Measurements from ENCODE around the gene LAMB3. TPM values are rescaled to one million over a fixed set of nuclear protein-coding genes. Genes with fewer than 3 reads are reported as not detected.
"Not testable (repeated sequence)": the region's sequence is repeated elsewhere in the genome, so short reads cannot be mapped to it uniquely, and the experiment has no call there.

The LAMB3 gene
- 3.6 TPM for total RNA-seq
- long read RNA-seq, partial matches to known transcripts = 11 of 12 reads
- long read RNA-seq, other reads (novel, unspliced or antisense) = 1 of 12 reads

DNA sequence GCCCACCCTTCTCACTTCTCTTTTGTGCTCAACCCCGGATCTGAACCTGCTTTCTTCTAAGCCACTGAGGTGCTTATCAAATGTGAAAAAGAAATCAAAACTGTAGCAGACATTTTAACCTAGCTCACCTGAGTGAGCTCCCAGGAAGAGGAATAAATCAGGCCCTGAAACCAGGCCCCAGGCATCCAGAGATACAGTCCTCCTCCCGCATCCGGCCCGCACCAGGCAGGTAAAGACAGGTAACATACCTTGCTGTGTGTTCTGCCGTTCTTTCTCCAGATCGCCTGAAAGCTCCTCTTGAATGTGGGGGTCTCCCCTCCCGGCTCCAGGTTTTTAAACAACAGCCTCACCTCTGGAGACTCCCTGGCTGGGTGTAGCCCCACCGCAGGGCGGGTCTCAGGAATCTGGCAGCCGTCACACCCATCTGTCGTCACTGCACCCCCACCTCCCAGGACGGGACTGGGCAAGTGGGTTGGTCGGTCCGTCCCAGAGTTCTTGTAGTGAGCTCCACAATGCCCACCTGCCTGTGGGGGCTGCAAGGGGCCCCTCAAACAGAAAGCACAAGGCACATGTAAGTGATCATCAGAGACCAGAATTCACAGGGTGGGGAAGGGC lies at the start of gene LAMB3:
TSS of gene LAMB3 (minus strand) at position 305 of the 615 bp plus-strand sequence. CDS start 1,481 bp downstream, outside the sequence.
- intact Hi-C loops (cut with DNase I) = no loop called here
- no peak for DNase-seq (ENCODE audit: low spot score)

DNA sequence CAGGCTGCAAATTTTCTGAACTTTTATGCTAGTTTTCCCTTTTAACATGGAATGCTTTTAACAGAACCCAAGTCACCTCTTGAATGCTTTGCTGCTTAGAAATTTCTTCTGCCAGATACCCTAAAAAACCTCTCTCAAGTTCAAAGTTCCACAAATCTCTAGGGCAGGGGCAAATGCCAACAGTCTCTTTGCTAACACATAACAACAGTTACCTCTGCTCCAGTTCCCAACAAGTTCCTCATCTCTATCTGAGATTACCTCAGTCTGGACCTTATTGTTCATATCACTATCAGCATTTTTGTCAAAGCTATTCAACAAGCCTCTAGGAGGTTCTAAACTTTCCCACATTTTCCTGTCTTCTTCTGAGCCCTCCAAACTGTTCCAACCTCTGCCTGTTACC lies 48.5 kb upstream of the LAMB3 start:
- intact Hi-C loops (cut with DNase I); DNase-seq (ENCODE audit: low spot score): not testable (repeated sequence)

DNA sequence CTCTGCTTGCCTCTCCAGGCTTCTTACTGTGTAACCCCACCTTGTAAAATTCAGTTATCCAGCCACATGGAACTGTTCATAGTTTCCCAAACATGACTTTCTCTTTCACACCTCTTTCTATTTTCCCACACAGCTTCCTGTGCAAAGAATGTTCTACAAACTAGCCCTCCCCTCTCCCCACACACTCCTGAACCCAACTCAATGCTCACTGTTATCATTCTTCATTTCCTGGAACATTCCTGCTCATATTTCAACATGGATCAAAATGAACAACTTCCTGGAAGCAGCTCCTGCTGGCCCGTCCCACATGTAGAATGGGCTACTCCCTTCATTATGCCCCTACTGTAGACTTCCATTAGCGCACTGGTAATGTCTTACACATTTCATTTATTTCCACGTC lies 44.9 kb upstream of the LAMB3 start:
- DNase-seq (ENCODE audit: low spot score) = no peak
- intact Hi-C loops (cut with DNase I) = no loop called here

DNA sequence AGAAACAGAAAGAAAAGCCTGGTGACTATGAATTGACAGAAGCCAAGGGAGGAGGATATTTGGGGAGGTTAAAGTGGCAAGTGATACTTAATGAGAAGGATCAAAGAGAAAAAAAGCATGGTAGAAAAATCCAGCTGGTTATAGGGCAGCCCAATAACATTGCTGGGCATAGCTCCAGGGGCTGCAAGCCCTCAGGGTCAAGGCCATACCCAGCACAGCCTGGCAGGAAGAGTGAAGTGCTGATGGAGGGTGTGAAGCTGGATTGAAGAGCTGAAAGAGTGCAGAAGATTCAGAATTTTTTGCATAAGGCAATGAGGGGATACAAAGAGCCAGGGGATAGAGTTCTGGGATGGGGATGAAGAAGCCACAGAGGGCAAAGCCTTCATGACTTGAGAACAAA lies 44.4 kb upstream of the LAMB3 start:
- DNase-seq (ENCODE audit: low spot score) = no peak
- intact Hi-C loops (cut with DNase I) = no loop called here

DNA sequence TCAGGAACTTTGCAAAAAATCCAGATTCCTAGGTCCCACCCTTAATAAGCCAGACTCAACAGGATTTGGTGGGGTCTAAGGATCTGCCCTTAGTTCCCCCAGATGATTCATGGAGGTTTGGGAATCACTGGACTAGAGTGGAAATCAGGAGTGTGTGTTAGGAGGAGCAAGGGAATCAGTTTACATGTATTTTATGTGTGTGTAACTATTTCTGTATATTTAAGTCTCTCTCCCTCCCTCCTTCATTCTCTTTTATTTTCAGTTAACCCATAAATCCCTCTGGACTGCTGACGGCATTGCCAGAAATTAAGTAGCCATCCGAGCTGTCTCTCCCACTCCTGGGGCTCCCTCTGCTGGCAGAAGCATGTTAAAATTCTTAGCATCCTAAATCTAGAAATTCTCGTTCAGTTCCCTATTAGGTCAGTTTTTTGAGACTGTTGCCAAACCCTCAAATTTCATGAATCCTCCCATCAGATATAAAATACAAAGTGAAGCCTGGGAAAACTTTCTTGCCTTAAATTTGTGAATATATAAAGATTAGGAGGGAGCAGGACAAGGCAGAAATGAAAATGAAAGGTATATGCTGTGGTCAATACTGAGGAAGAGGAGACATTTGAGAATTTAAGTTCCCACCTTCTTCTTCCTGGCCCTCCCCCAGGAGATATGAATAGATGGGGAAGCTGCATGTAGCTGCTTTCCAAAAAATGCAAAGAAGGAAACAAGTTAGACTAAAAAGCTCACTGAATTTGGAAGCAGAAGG lies 40.7 kb upstream of the LAMB3 start:
- peak; percentile 83 for DNase-seq (ENCODE audit: low spot score)
- intact Hi-C loops (cut with DNase I) = loop anchor here (1.0 to 2.0 kb wide), 4 partner anchors 54 to 116 kb away; no protein-coding TSS in a partner anchor

- intact Hi-C loops (cut with DNase I) = loop anchor here (1.0 to 2.0 kb wide), 4 partner anchors 55 to 115 kb away; no protein-coding TSS in a partner anchor
- no peak for DNase-seq (ENCODE audit: low spot score)
Observed at GRCh38 chr1:209692296-209692695, 40.1 kb upstream of the LAMB3 start.

- intact Hi-C loops (cut with DNase I) = no loop called here
- DNase-seq (ENCODE audit: low spot score) = no peak
Observed at GRCh38 chr1:209691237-209691636, 39.0 kb upstream of the LAMB3 start.

- DNase-seq (ENCODE audit: low spot score) = no peak
- intact Hi-C loops (cut with DNase I) = no loop called here
Observed at GRCh38 chr1:209689477-209689876, 37.3 kb upstream of the LAMB3 start.

GRCh38 chr1:209688746-209689234 lies 36.6 kb upstream of the LAMB3 start:
- intact Hi-C loops (cut with DNase I) = no loop called here

GRCh38 chr1:209686322-209686721 lies 34.1 kb upstream of the LAMB3 start:
- no peak for DNase-seq (ENCODE audit: low spot score)
- intact Hi-C loops (cut with DNase I) = no loop called here

More at GRCh38 chr1:209688746-209689234, 36.6 kb upstream of the LAMB3 start:
- no peak for DNase-seq (ENCODE audit: low spot score)

GRCh38 chr1:209685821-209686220 lies 33.6 kb upstream of the LAMB3 start:
- no peak for DNase-seq (ENCODE audit: low spot score)
- intact Hi-C loops (cut with DNase I) = no loop called here

GRCh38 chr1:209678981-209679539 lies 26.8 kb upstream of the LAMB3 start:
- intact Hi-C loops (cut with DNase I) = no loop called here
- no peak for DNase-seq (ENCODE audit: low spot score)

- intact Hi-C loops (cut with DNase I) = loop anchor here (1.0 kb wide), 1 partner anchor 32 kb away; no protein-coding TSS in a partner anchor
- peak; percentile 83 for DNase-seq (ENCODE audit: low spot score)
Observed at GRCh38 chr1:209675565-209676154, 23.4 kb upstream of the LAMB3 start.

DNA sequence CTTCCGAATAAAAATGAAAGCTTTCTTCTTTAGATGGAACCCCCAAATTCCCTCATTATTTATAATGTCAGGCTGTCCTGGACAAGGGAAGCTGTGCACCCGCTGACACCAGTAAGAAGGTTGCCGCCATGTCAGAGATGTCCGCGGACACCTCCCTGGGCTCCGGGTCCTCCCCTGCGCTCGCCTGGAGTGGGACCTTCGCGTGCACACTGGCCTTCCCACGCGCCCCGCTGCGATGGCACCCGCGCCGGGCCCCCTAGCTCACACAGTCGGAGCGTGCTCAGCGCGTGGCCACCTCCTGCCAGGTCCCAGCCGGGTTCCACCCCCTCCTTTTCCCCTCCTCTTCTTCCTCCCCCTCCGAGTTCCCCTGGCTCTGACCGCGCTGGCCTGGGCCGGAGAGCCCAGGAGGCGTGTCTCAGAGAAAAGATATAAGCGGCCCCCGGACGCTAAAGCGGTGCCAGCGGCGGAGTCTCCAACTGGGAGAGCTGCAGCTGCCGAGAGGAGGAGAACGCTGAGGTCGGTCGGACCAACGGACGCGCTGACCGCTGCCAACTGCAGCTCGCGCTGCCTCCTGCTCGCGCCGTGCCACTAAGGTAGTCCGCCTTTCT lies 22.8 kb upstream of the LAMB3 start, which contains the start of gene G0S2:
TSS of gene G0S2 (plus strand) at position 456 of the 608 bp plus-strand sequence. CDS start 273 bp downstream, outside the sequence.
- intact Hi-C loops (cut with DNase I) = loop anchor here (1.0 kb wide), 1 partner anchor 32 kb away; no protein-coding TSS in a partner anchor
- peak; percentile 95 for DNase-seq (ENCODE audit: low spot score)

DNA sequence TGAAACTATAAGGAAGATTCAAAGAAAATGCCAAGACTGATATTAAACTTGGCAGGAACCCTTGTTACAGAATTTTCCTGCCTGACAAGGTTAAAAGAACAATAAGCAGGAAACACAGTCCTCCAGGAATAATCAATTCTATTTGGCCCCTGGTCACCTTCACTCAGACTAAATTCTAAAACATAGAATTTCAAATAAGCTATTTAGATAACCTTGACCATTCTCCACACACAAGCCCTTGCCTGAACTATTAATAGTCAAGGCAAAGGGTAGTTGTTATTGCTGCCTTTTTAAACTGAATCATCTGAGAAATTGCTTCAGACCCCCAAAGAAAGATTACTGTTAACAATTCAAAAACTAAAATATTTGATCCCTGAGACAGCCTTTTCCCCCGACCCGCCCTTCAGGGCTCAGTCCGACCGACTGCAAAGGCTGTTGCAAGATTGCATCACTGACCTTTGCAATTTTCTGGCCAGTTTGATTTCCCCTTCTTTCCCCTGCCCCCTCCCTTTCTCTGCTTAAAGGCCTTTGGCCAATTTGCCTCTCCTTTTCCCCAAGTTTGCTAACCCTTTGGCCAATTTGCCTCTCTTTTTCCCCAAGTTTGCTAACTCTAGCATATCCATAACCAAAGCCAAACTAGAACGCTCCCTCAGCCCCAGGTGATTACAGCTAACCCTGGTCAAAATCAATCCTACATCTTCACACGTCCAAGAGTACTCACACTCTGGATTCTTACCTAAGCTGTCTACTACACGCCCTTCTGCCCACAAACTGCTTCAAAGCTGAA lies 21.6 kb upstream of the LAMB3 start:
- intact Hi-C loops (cut with DNase I) = no loop called here
- no peak for DNase-seq (ENCODE audit: low spot score)

- intact Hi-C loops (cut with DNase I) = no loop called here
- no peak for DNase-seq (ENCODE audit: low spot score)
Observed at GRCh38 chr1:209672705-209673630, 20.7 kb upstream of the LAMB3 start.

DNA sequence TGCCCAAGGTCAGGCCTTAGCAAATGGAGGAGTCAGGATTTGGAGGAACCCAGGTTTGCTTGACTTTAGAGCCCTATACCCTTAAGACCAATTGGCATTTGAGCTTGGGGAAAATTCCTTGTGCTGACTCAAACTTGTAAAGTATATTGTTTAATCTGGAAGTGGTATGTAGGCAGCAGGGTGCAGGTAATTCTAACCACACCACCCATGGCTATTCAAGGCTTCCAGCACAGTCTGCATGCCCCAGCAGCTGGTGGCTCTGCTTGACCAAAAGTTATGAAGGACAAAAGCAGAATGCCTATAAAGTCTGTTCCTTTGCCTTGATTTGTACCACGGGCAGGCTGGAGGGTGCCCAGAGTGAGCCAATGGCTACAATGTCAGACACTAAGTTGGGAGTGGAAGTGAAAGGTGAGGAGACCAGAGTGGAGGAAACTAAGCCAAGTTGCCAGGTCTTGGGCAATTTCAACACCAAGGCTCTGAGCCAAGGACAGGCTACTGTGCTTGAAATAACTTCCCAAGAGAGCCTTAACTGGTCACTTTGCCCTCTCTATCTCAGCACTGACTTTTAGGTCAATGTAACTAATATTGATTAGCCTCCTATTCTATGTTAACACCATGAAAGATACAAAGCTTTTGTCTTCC lies 18.3 kb upstream of the LAMB3 start:
- DNase-seq (ENCODE audit: low spot score) = no peak
- intact Hi-C loops (cut with DNase I) = no loop called here

Data from cardiac septum (tissue), 1 donor.